OCI-LY1 (cell line): Measurements from ENCODE around the gene GRM3.

ENCODE experiments used
- H2AFZ ChIP-seq: fragments of 200-600 bp; sonication (generic), shearing (Covaris generic); 2 replicates; pipeline ENCODE4 v1.6.0; 2014; ENCODE audit warnings: antibody characterized with exemption, mild to moderate bottlenecking, low read length
- H3F3A ChIP-seq: fragments of 200-600 bp; sonication (generic), shearing (Covaris generic); 2 replicates; pipeline ENCODE4 v1.6.0; 2014; ENCODE audit warnings: mild to moderate bottlenecking, antibody characterized with exemption, low read length, moderate library complexity; ENCODE audit not compliant: insufficient read depth
- H3K27ac ChIP-seq: fragments of 200-600 bp; sonication (generic); 2 replicates; pipeline ENCODE4 v1.5.1; 2014; ENCODE audit warnings: low read length, mixed run types, mild to moderate bottlenecking, low read depth; ENCODE audit not compliant: poor library complexity, severe bottlenecking
- H3K27me3 ChIP-seq: fragments of 200-600 bp; sonication (generic); 2 replicates; pipeline ENCODE4 v1.6.0; 2014; ENCODE audit warnings: antibody characterized with exemption, mild to moderate bottlenecking, low read length, moderate library complexity; ENCODE audit not compliant: insufficient read depth
- H3K36me3 ChIP-seq: fragments of 200-600 bp; sonication (generic); 2 replicates; pipeline ENCODE4 v1.6.1; 2014; ENCODE audit warnings: mild to moderate bottlenecking, antibody characterized with exemption, low read length, moderate library complexity, mixed read lengths; ENCODE audit not compliant: insufficient read depth
- H3K4me1 ChIP-seq: fragments of 200-600 bp; sonication (generic); 2 replicates; pipeline ENCODE4 v1.5.1; 2014; ENCODE audit warnings: mild to moderate bottlenecking, low read length, moderate library complexity; ENCODE audit not compliant: insufficient read depth, severe bottlenecking
- H3K4me2 ChIP-seq: fragments of 200-600 bp; sonication (generic), shearing (Covaris generic); 2 replicates; pipeline ENCODE4 v1.6.1; 2014; ENCODE audit warnings: low read length
- H3K4me3 ChIP-seq: fragments of 200-600 bp; sonication (generic); 2 replicates; pipeline ENCODE4 v1.5.1; 2014; ENCODE audit warnings: low read length, low read depth, mild to moderate bottlenecking, mixed read lengths; ENCODE audit not compliant: poor library complexity, severe bottlenecking
- H3K79me2 ChIP-seq: fragments of 200-600 bp; shearing (Covaris generic); 2 replicates; pipeline ENCODE4 v1.6.1; 2016; ENCODE audit warnings: mixed run types, low read length, mixed read lengths; ENCODE audit not compliant: insufficient read depth
- H3K9ac ChIP-seq: fragments of 200-600 bp; sonication (generic), shearing (Covaris generic); 2 replicates; pipeline ENCODE4 v1.6.1; 2014; ENCODE audit warnings: mild to moderate bottlenecking, low read length, mixed read lengths
- H3K9me2 ChIP-seq: fragments of 200-600 bp; sonication (generic), shearing (Covaris generic); 2 replicates; pipeline ENCODE4 v1.6.1; 2014; ENCODE audit warnings: low read depth, mild to moderate bottlenecking, low read length, mixed read lengths
- H3K9me3 ChIP-seq: fragments of 200-600 bp; shearing (Covaris generic); 2 replicates; pipeline ENCODE4 v1.6.1; 2014; ENCODE audit warnings: low read length, mixed read lengths
- H4K20me1 ChIP-seq: fragments of 200-600 bp; sonication (generic), shearing (Covaris generic); 2 replicates; pipeline ENCODE4 v1.6.0; 2016; ENCODE audit warnings: mild to moderate bottlenecking, low read length; ENCODE audit not compliant: insufficient read depth
- EZH2 ChIP-seq: fragments of 200-600 bp; sonication (generic), shearing (Covaris generic); IDR thresholded peaks from 2 replicates; pipeline ENCODE4 v1.8.0; 2017; ENCODE audit warnings: borderline replicate concordance, mixed run types, mild to moderate bottlenecking, antibody characterized with exemption, low read length, moderate library complexity, mixed read lengths
- TF ChIP-seq, protein P1 (sequence below): fragments of 200-600 bp; sonication (generic), shearing (Covaris generic); IDR thresholded peaks from 2 replicates; pipeline ENCODE4 v1.5.1; 2017; ENCODE audit warnings: mild to moderate bottlenecking, antibody characterized with exemption, low read length, moderate library complexity, mixed read lengths

GRM3 gene

DNA sequence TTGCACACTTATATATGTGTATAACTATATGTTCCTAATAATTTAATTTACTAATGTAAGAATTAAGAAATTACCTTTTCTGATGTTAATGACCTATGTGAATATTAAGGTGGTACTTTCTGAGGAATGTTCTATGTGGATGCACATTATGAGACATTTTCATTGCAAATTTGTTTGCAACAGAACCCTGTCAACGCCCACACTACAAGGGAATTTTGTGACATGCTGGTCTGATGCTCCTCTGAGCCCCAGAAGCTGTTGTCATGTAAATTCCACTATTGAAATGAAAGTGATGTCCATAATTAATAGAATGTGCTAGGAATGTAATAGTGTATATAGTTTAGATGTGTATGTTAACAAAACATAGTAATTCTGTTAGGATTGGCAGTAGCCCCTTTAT is 4.5 kb downstream of the GRM3 start:
- H3F3A ChIP-seq: no peaks in the 10 kb centered on the region

DNA sequence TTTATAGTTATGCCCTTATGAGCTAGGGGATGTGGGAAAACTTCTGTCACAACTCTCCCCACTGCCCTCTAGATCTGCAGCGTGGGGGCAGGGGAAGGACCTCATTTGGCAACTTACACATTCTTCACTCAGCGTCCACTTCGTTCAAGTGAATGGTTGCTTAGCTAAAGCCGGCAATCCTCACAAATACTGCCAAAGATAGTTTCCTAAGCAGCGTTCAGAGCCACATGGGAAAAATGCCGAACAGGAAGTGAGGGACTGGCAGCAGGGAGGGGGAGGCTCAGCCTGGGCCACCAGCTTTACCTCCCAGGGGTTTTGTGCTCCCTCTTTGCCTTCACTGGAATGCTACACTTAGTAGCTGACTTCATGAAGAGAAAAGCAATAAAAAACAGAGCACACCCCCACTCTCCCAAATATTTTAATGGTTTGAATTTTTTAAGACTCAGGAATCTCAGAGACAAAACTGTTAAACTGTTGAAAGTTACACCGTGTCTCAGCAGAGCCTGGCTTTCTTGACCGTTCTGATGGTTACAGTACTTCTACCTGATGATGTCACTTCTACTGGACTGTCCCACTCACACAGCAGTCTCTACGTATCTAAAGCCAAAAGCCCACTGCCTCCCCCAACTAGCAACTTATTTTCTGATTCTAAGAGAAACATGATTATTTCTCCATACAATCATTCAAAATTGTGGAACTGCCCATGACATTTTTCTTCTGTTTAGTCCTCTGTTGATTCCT is 10.4 kb downstream of the GRM3 start:
- Histone ChIP-seq H3K9me3 (no peaks in the 10 kb centered on the region), H3K36me3 (no peaks in the 10 kb centered on the region), H2AFZ (no peak overlapping the region), H3K4me3 (no peak overlapping the region), H3K4me2 (no peak overlapping the region), H4K20me1 (no peaks in the 10 kb centered on the region), H3K79me2 (no peaks in the 10 kb centered on the region), H3K9me2 (no peaks in the 10 kb centered on the region), H3K4me1 (no peaks in the 10 kb centered on the region), H3K27ac (no peak overlapping the region), H3F3A (no peaks in the 10 kb centered on the region), H3K27me3 (no peaks in the 10 kb centered on the region), H3K9ac (no peak overlapping the region)
- TF ChIP-seq, protein P1, sequence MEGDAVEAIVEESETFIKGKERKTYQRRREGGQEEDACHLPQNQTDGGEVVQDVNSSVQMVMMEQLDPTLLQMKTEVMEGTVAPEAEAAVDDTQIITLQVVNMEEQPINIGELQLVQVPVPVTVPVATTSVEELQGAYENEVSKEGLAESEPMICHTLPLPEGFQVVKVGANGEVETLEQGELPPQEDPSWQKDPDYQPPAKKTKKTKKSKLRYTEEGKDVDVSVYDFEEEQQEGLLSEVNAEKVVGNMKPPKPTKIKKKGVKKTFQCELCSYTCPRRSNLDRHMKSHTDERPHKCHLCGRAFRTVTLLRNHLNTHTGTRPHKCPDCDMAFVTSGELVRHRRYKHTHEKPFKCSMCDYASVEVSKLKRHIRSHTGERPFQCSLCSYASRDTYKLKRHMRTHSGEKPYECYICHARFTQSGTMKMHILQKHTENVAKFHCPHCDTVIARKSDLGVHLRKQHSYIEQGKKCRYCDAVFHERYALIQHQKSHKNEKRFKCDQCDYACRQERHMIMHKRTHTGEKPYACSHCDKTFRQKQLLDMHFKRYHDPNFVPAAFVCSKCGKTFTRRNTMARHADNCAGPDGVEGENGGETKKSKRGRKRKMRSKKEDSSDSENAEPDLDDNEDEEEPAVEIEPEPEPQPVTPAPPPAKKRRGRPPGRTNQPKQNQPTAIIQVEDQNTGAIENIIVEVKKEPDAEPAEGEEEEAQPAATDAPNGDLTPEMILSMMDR: no peak
- TF ChIP-seq EZH2: no peak

More for the DNA sequence above, 4.5 kb downstream of the GRM3 start:
- no peaks in the 10 kb centered on the region for H3K9me2 ChIP-seq
- no peaks in the 10 kb centered on the region for H3K4me1 ChIP-seq
- no peaks in the 10 kb centered on the region for H3K9me3 ChIP-seq
- H2AFZ ChIP-seq: no peak overlapping the region
- H3K27ac ChIP-seq: no peak overlapping the region
- H3K4me2 ChIP-seq: no peak overlapping the region
- TF ChIP-seq, protein P1: no peak
- TF ChIP-seq EZH2: no peak
- no peaks in the 10 kb centered on the region; the same call in 1 of the 2 replicates for H3K27me3 ChIP-seq
- no peaks in the 10 kb centered on the region for H3K36me3 ChIP-seq
- no peaks in the 10 kb centered on the region for H3K79me2 ChIP-seq
- H3K9ac ChIP-seq: no peak overlapping the region
- no peak overlapping the region for H3K4me3 ChIP-seq
- no peaks in the 10 kb centered on the region for H4K20me1 ChIP-seq

DNA sequence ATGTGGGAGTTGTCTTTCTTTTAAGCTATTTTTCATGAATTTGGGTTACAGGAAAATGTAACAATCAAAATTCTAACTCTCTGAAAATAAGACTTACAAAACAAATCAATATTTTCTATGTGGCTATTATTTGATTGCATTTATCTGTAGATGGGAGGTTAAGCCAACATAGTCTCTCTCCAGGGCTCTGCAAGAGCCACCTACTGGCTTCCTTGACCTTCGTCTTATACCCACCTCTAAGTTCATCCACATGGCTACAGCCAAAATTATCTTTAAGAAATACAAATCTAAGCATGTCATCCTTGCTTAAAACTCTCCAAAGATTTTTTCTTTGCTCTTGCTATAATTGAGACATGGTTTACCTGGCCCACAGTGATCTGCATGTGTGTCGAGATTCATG is 14.2 kb downstream of the GRM3 start:
- H3K27me3 ChIP-seq: no peaks in the 10 kb centered on the region
- H3K9me3 ChIP-seq: no peaks in the 10 kb centered on the region
- no peak overlapping the region for H3K27ac ChIP-seq
- H3K4me1 ChIP-seq: no peaks in the 10 kb centered on the region
- H3K4me2 ChIP-seq: no peak overlapping the region
- no peak overlapping the region for H3K9ac ChIP-seq
- H3K9me2 ChIP-seq: no peaks in the 10 kb centered on the region
- no peaks in the 10 kb centered on the region for H3K36me3 ChIP-seq
- no peak for TF ChIP-seq EZH2
- TF ChIP-seq, protein P1: no peak
- H3F3A ChIP-seq: no peaks in the 10 kb centered on the region
- H3K4me3 ChIP-seq: no peak overlapping the region
- H3K79me2 ChIP-seq: no peaks in the 10 kb centered on the region
- no peaks in the 10 kb centered on the region for H4K20me1 ChIP-seq
- H2AFZ ChIP-seq: no peak overlapping the region
